Measurements from ENCODE around the gene ABCD3. TPM values are rescaled to one million over a fixed set of nuclear protein-coding genes. Genes with fewer than 3 reads are reported as not detected.
A peak's percentile ranks its signal among the peaks of the same experiment; 100 is the strongest.

The ABCD3 gene
- polyA plus RNA-seq, 2 of the 4 experiments (the other 2 are of a cell fraction), result 31.3 to 44.8 TPM

DNA sequence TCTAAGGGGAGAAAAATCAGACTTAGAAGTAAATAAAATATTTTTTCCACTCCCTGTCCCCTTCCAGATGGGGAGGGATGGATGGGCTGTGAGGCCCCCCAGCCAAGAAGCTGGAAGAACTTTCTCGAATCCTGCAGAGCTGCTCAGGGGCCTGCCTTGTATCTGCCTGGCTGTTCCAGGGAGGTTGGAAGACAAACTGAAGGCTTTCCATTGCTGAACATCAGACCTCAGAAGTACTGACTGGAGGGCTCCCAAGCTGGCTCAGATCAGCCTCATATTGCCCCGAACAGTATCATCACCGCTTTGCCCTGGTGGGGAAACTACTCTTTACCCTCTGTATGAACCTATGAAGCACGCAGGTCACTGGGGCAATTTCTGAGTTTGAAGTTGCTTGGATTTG, 135.7 kb downstream of the ABCD3 start:
- POLR2A ChIA-PET, result no interaction called here
- Histone ChIP-seq H3K4me1 (peaks cover 11% of the 10 kb centered on the region; the same call in 2 of the 3 replicates), H3K4me2 (peak overlapping the region; percentile 51; the same call in 1 of the 3 replicates), H3K4me3 (no peak overlapping the region), H3K27ac (peak overlapping the region; percentile 1 to 34; a peak in 2 of 6 replicates), H3K9me3 (no peaks in the 10 kb centered on the region)
- FAIRE-seq (no peak), DNase-seq (ENCODE audit: low read depth in 1 of 2, low spot score in 1 of 2) (no peak), ATAC-seq (no peak)
- TF ChIP-seq ZC3H11A (IDR thresholded peaks at IDR 0.05) (no peak), TP53 (CRISPR knock-in tag; IDR thresholded peaks at IDR 0.05) (no peak), HOXA7 (CRISPR knock-in tag; IDR thresholded peaks at IDR 0.05) (no peak), HOXB5 (CRISPR knock-in tag; IDR thresholded peaks at IDR 0.05) (no peak), EHF (CRISPR knock-in tag; IDR thresholded peaks at IDR 0.05) (no peak), KDM5A (IDR thresholded peaks at IDR 0.05) (no peak)
- TF ChIP-seq, protein P1, sequence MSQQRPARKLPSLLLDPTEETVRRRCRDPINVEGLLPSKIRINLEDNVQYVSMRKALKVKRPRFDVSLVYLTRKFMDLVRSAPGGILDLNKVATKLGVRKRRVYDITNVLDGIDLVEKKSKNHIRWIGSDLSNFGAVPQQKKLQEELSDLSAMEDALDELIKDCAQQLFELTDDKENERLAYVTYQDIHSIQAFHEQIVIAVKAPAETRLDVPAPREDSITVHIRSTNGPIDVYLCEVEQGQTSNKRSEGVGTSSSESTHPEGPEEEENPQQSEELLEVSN (IDR thresholded peaks at IDR 0.05; ENCODE audit: borderline replicate concordance, low read depth), result no peak
- WGBS (ENCODE audit: missing lambda C conversion rate), result 84% methylated on average over 4 of the region's 4 CpGs
- CTCF ChIA-PET, result no interaction called here

DNA sequence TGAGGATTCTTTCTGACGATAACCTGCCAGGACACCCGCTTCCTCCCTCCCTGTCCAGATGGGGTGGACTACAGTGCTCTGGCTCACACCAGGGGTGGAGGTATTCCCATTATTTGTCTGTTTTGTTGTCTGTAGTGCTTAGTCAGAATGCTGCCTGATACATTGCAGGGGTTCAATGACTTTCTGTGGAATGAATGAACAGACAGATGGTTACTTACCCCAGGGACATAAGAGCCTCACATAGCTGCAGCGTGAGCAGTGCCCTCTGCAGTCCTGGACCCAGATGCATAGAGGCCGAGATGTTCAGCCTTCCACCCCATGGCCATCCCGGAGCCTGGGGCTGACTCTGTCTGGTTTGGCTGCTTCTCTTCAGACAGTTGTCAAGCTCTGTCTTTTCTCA, 136.4 kb downstream of the ABCD3 start:
- Histone ChIP-seq H3K4me1 (peaks cover 11% of the 10 kb centered on the region; the same call in 2 of the 3 replicates), H3K27ac (no peak overlapping the region), H3K9me3 (no peaks in the 10 kb centered on the region), H3K4me3 (no peak overlapping the region), H3K4me2 (no peak overlapping the region)
- TF ChIP-seq, protein P2, sequence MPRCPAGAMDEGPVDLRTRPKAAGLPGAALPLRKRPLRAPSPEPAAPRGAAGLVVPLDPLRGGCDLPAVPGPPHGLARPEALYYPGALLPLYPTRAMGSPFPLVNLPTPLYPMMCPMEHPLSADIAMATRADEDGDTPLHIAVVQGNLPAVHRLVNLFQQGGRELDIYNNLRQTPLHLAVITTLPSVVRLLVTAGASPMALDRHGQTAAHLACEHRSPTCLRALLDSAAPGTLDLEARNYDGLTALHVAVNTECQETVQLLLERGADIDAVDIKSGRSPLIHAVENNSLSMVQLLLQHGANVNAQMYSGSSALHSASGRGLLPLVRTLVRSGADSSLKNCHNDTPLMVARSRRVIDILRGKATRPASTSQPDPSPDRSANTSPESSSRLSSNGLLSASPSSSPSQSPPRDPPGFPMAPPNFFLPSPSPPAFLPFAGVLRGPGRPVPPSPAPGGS (IDR thresholded peaks at IDR 0.05), result no peak
- no peak for TF ChIP-seq FOXS1 (CRISPR knock-in tag; IDR thresholded peaks at IDR 0.05)
- TF ChIP-seq, protein P1 (IDR thresholded peaks at IDR 0.05; ENCODE audit: borderline replicate concordance, low read depth), result no peak
- TF ChIP-seq, protein P3, sequence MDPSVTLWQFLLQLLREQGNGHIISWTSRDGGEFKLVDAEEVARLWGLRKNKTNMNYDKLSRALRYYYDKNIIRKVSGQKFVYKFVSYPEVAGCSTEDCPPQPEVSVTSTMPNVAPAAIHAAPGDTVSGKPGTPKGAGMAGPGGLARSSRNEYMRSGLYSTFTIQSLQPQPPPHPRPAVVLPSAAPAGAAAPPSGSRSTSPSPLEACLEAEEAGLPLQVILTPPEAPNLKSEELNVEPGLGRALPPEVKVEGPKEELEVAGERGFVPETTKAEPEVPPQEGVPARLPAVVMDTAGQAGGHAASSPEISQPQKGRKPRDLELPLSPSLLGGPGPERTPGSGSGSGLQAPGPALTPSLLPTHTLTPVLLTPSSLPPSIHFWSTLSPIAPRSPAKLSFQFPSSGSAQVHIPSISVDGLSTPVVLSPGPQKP (IDR thresholded peaks at IDR 0.05; ENCODE audit: low read depth, low read length), result no peak
- 92% methylated on average over 5 of the region's 5 CpGs for WGBS (ENCODE audit: missing lambda C conversion rate)
- FAIRE-seq (no peak), ATAC-seq (no peak), DNase-seq (ENCODE audit: low read depth in 1 of 2, low spot score in 1 of 2) (no peak)
- POLR2A ChIA-PET, result no interaction called here
- CTCF ChIA-PET, result no interaction called here

DNA sequence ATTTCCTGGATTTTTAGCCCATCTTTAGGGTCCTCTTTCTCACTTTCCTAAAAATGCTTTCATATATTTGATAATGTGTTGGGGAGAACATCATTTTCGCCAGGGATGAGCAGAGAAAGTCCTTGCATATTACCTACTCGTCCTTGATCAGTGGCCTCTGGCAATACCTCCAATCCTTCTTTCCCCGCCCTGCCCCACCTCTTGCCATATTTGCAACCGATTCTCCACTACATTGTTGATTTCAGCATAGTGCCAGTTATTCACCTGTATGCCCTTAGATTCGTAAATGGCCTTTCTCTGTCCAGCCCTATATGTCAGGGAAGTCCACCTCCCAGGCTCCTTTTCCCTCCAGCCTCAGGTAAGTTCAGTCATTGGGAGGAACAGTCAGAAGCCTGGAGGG, 136.9 kb downstream of the ABCD3 start:
- H3K4me2 ChIP-seq, result no peak overlapping the region
- 84% methylated on average over 5 of the region's 5 CpGs for WGBS (ENCODE audit: missing lambda C conversion rate)
- ATAC-seq (no peak), FAIRE-seq (no peak), DNase-seq (ENCODE audit: low read depth in 1 of 2, low spot score in 1 of 2) (no peak)
- peaks cover 11% of the 10 kb centered on the region; the same call in 2 of the 3 replicates for H3K4me1 ChIP-seq
- H3K4me3 ChIP-seq, result no peak overlapping the region
- CTCF ChIA-PET, result no interaction called here
- H3K27ac ChIP-seq, result no peak overlapping the region
- POLR2A ChIA-PET, result no interaction called here
- H3K9me3 ChIP-seq, result no peaks in the 10 kb centered on the region
- TF ChIP-seq, protein P2 (IDR thresholded peaks at IDR 0.05), result no peak
- no peak for TF ChIP-seq CEBPB (IDR thresholded peaks at IDR 0.05)
- TF ChIP-seq POLR2A (IDR thresholded peaks at IDR 0.05; ENCODE audit: low read length), result no peak
- no peak for TF ChIP-seq RNF2 (IDR thresholded peaks at IDR 0.05; ENCODE audit: borderline replicate concordance, low read depth)
- TF ChIP-seq EP300 (IDR thresholded peaks at IDR 0.05), result no peak
- TF ChIP-seq, protein P3 (IDR thresholded peaks at IDR 0.05; ENCODE audit: low read depth, low read length), result no peak
- no peak for TF ChIP-seq MAFK (IDR thresholded peaks at IDR 0.05; ENCODE audit: partially characterized antibody)
- TF ChIP-seq, protein P4, sequence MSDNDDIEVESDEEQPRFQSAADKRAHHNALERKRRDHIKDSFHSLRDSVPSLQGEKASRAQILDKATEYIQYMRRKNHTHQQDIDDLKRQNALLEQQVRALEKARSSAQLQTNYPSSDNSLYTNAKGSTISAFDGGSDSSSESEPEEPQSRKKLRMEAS (IDR thresholded peaks at IDR 0.05), result no peak
- TF ChIP-seq JUNB (IDR thresholded peaks at IDR 0.05), result no peak
- TF ChIP-seq SREBF2 (IDR thresholded peaks at IDR 0.05), result no peak
- TF ChIP-seq JUN (IDR thresholded peaks at IDR 0.05), result no peak
- TF ChIP-seq RCOR1 (IDR thresholded peaks at IDR 0.05; ENCODE audit: low read depth, low read length), result no peak
- no peak for TF ChIP-seq POLR2AphosphoS2 (conservative IDR thresholded peaks at IDR 0.05; ENCODE audit: low read length)
- no peak for TF ChIP-seq ZFP36 (IDR thresholded peaks at IDR 0.05; ENCODE audit: borderline replicate concordance, partially characterized antibody)
- TF ChIP-seq REST (IDR thresholded peaks at IDR 0.05), result no peak

All from A549 (cell line).